ENCODE measurements around the gene DAPK2. TPM values are rescaled to one million over a fixed set of nuclear protein-coding genes. Genes with fewer than 3 reads are reported as not detected.
"Not testable (repeated sequence)": the region's sequence is repeated elsewhere in the genome, so short reads cannot be mapped to it uniquely, and the experiment has no call there.

DAPK2 gene
- total and polyA plus RNA-seq, 2 experiments from 2014 or later = 5.8 to 7.5 TPM

DNA sequence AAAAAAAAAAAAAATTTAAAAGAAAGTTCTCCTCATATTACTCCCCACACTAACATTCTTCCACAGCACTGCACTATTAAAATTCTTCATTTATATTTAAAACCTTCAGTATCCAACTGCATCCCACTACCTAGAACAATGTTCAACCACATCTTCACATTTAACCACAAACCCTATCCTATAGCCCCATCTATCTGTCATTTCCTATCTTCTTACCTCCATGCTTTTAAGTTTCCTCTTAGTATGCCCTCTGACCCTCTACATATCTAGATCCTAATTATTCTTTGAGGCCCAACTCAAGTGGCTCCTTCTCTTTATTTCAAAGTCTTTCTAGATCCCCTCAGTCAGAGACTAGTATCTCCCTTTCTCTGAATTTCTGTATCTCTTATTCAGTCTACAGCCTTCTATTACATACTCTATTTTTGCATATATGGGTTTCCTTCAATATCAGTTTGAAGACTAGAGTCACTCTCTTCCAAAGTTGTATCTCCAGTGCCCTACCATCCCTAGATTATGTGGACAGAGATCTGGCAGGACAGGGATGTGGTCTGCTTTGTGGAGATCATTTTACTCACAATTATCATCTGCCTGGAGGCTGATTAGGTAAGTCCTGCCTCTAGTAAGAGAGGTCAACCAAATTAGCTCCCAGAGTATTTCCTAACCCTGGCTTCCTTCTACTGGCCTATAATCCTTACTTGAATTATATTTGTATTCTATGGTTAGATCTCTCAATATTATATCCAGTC, 46.0 kb upstream of the DAPK2 start:
- peak overlapping the region; percentile 94 for H3K4me3 ChIP-seq
- H3K27ac ChIP-seq = peak overlapping the region; percentile 78; the same call in 1 of the 2 replicates
- peak overlapping the region; percentile 89 for H3K9ac ChIP-seq
- H3K9me3 ChIP-seq (ENCODE audit: low read depth) = no peaks in the 10 kb centered on the region
- peak overlapping the region; percentile 96; the same call in 1 of the 2 replicates for H2AFZ ChIP-seq
- peaks cover 82% of the 10 kb centered on the region for H3K79me2 ChIP-seq (ENCODE audit: insufficient read depth)
- no peaks in the 10 kb centered on the region for H3K27me3 ChIP-seq (replicated peaks; ENCODE audit: insufficient read depth)
- in situ Hi-C loops (cut with MboI) = no loop called here
- H3K36me3 ChIP-seq (ENCODE audit: low read depth) = peaks cover 18% of the 10 kb centered on the region; the same call in 1 of the 2 replicates
- H4K20me1 ChIP-seq (ENCODE audit: insufficient read depth) = no peaks in the 10 kb centered on the region
- TF ChIP-seq EZH2phosphoT487 (IDR thresholded peaks at IDR 0.05; ENCODE audit: insufficient read depth, low read depth) (no peak), EZH2 (IDR thresholded peaks at IDR 0.05; ENCODE audit: insufficient read depth, poor library complexity, severe bottlenecking) (no peak)
- DNase-seq = no peak
- peak overlapping the region; percentile 96 for H3K4me2 ChIP-seq (ENCODE audit: unreplicated experiment)
- H3K4me1 ChIP-seq (ENCODE audit: insufficient read depth) = peaks cover 12% of the 10 kb centered on the region
- H3K9me2 ChIP-seq (ENCODE audit: insufficient read depth) = no peaks in the 10 kb centered on the region
- H3F3A ChIP-seq (ENCODE audit: insufficient read depth) = peaks cover 17% of the 10 kb centered on the region

- H3K9me2 ChIP-seq (ENCODE audit: insufficient read depth) = no peaks in the 10 kb centered on the region
- no peak for DNase-seq
- H3K4me3 ChIP-seq = no peak overlapping the region
- 96 to 98% methylated on average over 3 of the region's 3 CpGs for WGBS, 2 experiments (ENCODE audit: low coverage in 1 of 2, low lambda C conversion rate in 2 of 2, missing lambda C conversion rate in 2 of 2)
- no peaks in the 10 kb centered on the region for H3K27me3 ChIP-seq (replicated peaks; ENCODE audit: insufficient read depth)
- H4K20me1 ChIP-seq (ENCODE audit: insufficient read depth) = no peaks in the 10 kb centered on the region
- H3K4me1 ChIP-seq (ENCODE audit: insufficient read depth) = peaks cover 11% of the 10 kb centered on the region; the same call in 1 of the 2 replicates
- no peak overlapping the region for H3K4me2 ChIP-seq (ENCODE audit: unreplicated experiment)
- no peak overlapping the region for H3K9ac ChIP-seq
- H2AFZ ChIP-seq = no peak overlapping the region
- no peak overlapping the region for H3K27ac ChIP-seq
- H3F3A ChIP-seq (ENCODE audit: insufficient read depth) = peaks cover 10% of the 10 kb centered on the region; the same call in 1 of the 2 replicates
- in situ Hi-C loops (cut with MboI) = no loop called here
- H3K36me3 ChIP-seq (ENCODE audit: low read depth) = peaks cover 18% of the 10 kb centered on the region; the same call in 1 of the 2 replicates
- no peaks in the 10 kb centered on the region for H3K9me3 ChIP-seq (ENCODE audit: low read depth)
- TF ChIP-seq EZH2 (IDR thresholded peaks at IDR 0.05; ENCODE audit: insufficient read depth, poor library complexity, severe bottlenecking) (no peak), EZH2phosphoT487 (IDR thresholded peaks at IDR 0.05; ENCODE audit: insufficient read depth, low read depth) (no peak)
- peaks cover 69% of the 10 kb centered on the region for H3K79me2 ChIP-seq (ENCODE audit: insufficient read depth)
Measured at GRCh38 chr15:64090527-64090926, 44.2 kb upstream of the DAPK2 start.

DNA sequence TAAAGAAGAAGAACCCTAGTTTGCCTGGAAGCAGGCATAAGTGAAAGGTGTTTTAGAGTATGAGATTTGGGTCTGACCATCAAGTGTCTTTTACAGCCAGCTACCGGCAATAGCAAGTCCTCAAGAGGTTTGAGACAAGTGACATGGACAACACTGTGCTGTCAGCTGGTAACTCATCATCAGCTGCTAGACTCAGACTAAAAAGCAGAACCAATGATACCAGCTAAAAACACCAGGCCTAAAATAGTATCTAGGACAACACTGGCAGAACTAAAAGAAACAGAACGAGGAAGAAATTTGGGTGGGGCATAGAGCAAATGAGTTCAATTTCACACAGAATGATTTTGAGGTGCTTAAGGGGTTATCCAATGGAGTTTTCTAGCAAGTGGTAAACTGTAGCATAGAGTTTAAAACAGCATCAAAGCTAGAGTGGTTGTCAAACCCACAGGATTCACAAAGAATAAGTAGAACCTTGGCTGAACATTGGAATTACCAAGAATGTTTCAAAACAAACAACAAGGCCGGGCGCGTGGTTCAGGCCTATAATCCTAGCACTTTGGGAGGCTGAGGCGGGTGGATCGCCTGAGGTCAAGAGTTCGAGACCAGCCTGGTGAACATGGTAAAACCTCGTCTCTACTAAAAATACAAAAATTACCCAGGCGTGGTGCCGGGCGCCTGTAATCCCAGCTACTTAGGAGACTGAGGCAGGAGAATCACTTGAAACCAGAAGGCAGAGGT, 43.4 kb upstream of the DAPK2 start:
- Histone ChIP-seq H3K4me2 (ENCODE audit: unreplicated experiment) (no peak overlapping the region), H3K9me3 (ENCODE audit: low read depth) (no peaks in the 10 kb centered on the region), H4K20me1 (ENCODE audit: insufficient read depth) (no peaks in the 10 kb centered on the region), H3K9me2 (ENCODE audit: insufficient read depth) (no peaks in the 10 kb centered on the region), H3K27me3 (replicated peaks; ENCODE audit: insufficient read depth) (no peaks in the 10 kb centered on the region), H3K27ac (no peak overlapping the region), H3K4me3 (no peak overlapping the region), H2AFZ (no peak overlapping the region), H3K36me3 (ENCODE audit: low read depth) (peaks cover 18% of the 10 kb centered on the region; the same call in 1 of the 2 replicates), H3K4me1 (ENCODE audit: insufficient read depth) (peaks cover 8% of the 10 kb centered on the region; the same call in 1 of the 2 replicates), H3K79me2 (ENCODE audit: insufficient read depth) (peaks cover 63% of the 10 kb centered on the region), H3K9ac (no peak overlapping the region), H3F3A (ENCODE audit: insufficient read depth) (peaks cover 4% of the 10 kb centered on the region; the same call in 1 of the 2 replicates)
- in situ Hi-C loops (cut with MboI) = no loop called here
- no peak for DNase-seq
- no peak for TF ChIP-seq EZH2 (IDR thresholded peaks at IDR 0.05; ENCODE audit: insufficient read depth, poor library complexity, severe bottlenecking)
- TF ChIP-seq EZH2phosphoT487 (IDR thresholded peaks at IDR 0.05; ENCODE audit: insufficient read depth, low read depth) = no peak
- WGBS, 2 experiments (ENCODE audit: low coverage in 1 of 2, low lambda C conversion rate in 2 of 2, missing lambda C conversion rate in 2 of 2) = 95 to 96% methylated on average over 12 of the region's 12 CpGs

- no peaks in the 10 kb centered on the region for H3F3A ChIP-seq (ENCODE audit: insufficient read depth)
- H3K4me2 ChIP-seq (ENCODE audit: unreplicated experiment) = no peak overlapping the region
- in situ Hi-C loops (cut with MboI) = no loop called here
- H3K36me3 ChIP-seq (ENCODE audit: low read depth) = peaks cover 4% of the 10 kb centered on the region; the same call in 1 of the 2 replicates
- no peak overlapping the region for H2AFZ ChIP-seq
- no peaks in the 10 kb centered on the region for H3K27me3 ChIP-seq (replicated peaks; ENCODE audit: insufficient read depth)
- no peak overlapping the region for H3K27ac ChIP-seq
- WGBS, 2 experiments (ENCODE audit: low coverage in 1 of 2, low lambda C conversion rate in 2 of 2, missing lambda C conversion rate in 2 of 2) = 83 to 84% methylated on average over 3 of the region's 3 CpGs
- DNase-seq = no peak
- H3K79me2 ChIP-seq (ENCODE audit: insufficient read depth) = peaks cover 10% of the 10 kb centered on the region; the same call in 1 of the 2 replicates
- TF ChIP-seq EZH2phosphoT487 (IDR thresholded peaks at IDR 0.05; ENCODE audit: insufficient read depth, low read depth) (no peak), EZH2 (IDR thresholded peaks at IDR 0.05; ENCODE audit: insufficient read depth, poor library complexity, severe bottlenecking) (no peak)
- H3K4me3 ChIP-seq = no peak overlapping the region
- no peaks in the 10 kb centered on the region for H4K20me1 ChIP-seq (ENCODE audit: insufficient read depth)
- H3K9me3 ChIP-seq (ENCODE audit: low read depth) = no peaks in the 10 kb centered on the region
- H3K9ac ChIP-seq = no peak overlapping the region
- H3K9me2 ChIP-seq (ENCODE audit: insufficient read depth) = no peaks in the 10 kb centered on the region
- no peaks in the 10 kb centered on the region for H3K4me1 ChIP-seq (ENCODE audit: insufficient read depth)
Measured at GRCh38 chr15:64082757-64083156, 36.5 kb upstream of the DAPK2 start.

DNA sequence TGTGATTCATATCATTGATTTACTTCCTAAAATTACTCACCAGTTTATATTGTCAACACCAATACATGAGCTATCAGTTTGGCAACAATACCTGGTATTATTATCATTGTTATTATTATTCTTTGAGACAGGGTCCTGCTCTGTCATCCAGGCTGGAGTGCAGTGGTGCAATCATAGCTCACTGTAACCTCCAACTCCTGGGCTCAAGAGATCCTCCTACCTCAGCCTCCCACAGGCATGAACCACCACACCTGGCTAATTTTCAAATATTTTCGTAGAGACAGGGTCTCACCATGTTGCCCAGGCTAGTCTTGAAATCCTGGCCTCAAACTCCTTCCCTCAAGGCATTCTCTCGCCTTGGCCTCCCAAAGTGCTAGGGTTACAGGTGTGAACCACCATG, 27.2 kb upstream of the DAPK2 start:
- not testable (repeated sequence) for H4K20me1 ChIP-seq (ENCODE audit: insufficient read depth); H3K27me3 ChIP-seq (replicated peaks; ENCODE audit: insufficient read depth); H2AFZ ChIP-seq; H3K9me2 ChIP-seq (ENCODE audit: insufficient read depth); H3K9me3 ChIP-seq (ENCODE audit: low read depth); H3K9ac ChIP-seq; H3K4me3 ChIP-seq; H3K27ac ChIP-seq; H3K4me2 ChIP-seq (ENCODE audit: unreplicated experiment); DNase-seq; H3K36me3 ChIP-seq (ENCODE audit: low read depth); H3K79me2 ChIP-seq (ENCODE audit: insufficient read depth)
- WGBS, 2 experiments (ENCODE audit: low coverage in 1 of 2, low lambda C conversion rate in 2 of 2, missing lambda C conversion rate in 2 of 2) = 90 to 97% methylated on average over 2 of the region's 2 CpGs
- in situ Hi-C loops (cut with MboI) = loop anchor here (25.0 kb wide), 1 partner anchor 611 kb away; no protein-coding TSS in a partner anchor
- Histone ChIP-seq H3F3A (ENCODE audit: insufficient read depth) (peaks cover 41% of the 10 kb centered on the region), H3K4me1 (ENCODE audit: insufficient read depth) (peaks cover 29% of the 10 kb centered on the region)

All from GM23248 (cell line).